Coronary artery (tissue), 2 donors: Measurements from ENCODE around the gene DEFB129.
"Not testable (repeated sequence)": the region's sequence is repeated elsewhere in the genome, so short reads cannot be mapped to it uniquely, and the experiment has no call there.

ENCODE experiments used
- DNase-seq: peaks from one replicate; pipeline ENCODE4 v3.0.0-alpha.2; 2017; ENCODE audit warnings: low spot score
- H3K27ac ChIP-seq, 2 donors: fragments of 200-600 bp; sonication (generic); one replicate each; pipeline ENCODE4 v1.5.1; 2016 to 2019
- H3K4me3 ChIP-seq: fragments of 200-600 bp; sonication (generic); 2 replicates; pipeline ENCODE4 v1.5.1; 2016; ENCODE audit warnings: mild to moderate bottlenecking, moderate library complexity
- CTCF ChIP-seq: fragments of 200-600 bp; sonication (generic); IDR thresholded peaks from one replicate; pipeline ENCODE4 v1.5.1; 2019; ENCODE audit warnings: antibody characterized with exemption

Gene DEFB129

GRCh38 chr20:251354-251753 is 24.3 kb downstream of the DEFB129 start:
- Histone ChIP-seq H3K4me3 (no peak overlapping the region), H3K27ac (no peak overlapping the region)
- DNase-seq, result no peak
- TF ChIP-seq CTCF, result no peak

- Histone ChIP-seq H3K27ac (no peak overlapping the region), H3K4me3 (no peak overlapping the region)
- no peak for DNase-seq
- TF ChIP-seq CTCF, result no peak
Measured at GRCh38 chr20:252801-253200, 25.7 kb downstream of the DEFB129 start.

- H3K27ac ChIP-seq, DNase-seq, H3K4me3 ChIP-seq: not testable (repeated sequence)
Measured at GRCh38 chr20:253447-253846, 26.4 kb downstream of the DEFB129 start.

- no peak within 1 kb of the TSS for H3K27ac ChIP-seq
- no peak within 1 kb of the TSS for H3K4me3 ChIP-seq
- no peak for DNase-seq
- no peak for TF ChIP-seq CTCF
Measured at GRCh38 chr20:257419-257818, 30.4 kb downstream of the DEFB129 start, which contains the start of gene DEFB132. Gene DEFB132, plus strand, starts transcription at chr20:257724. Its CDS starts 55 bp downstream, at chr20:257779.

GRCh38 chr20:258269-258858 is 31.3 kb downstream of the DEFB129 start:
- Histone ChIP-seq H3K27ac (no peak overlapping the region), H3K4me3 (no peak overlapping the region)
- DNase-seq, result no peak
- TF ChIP-seq CTCF, result no peak

GRCh38 chr20:258963-259362 is 31.9 kb downstream of the DEFB129 start:
- no peak for DNase-seq
- TF ChIP-seq CTCF, result no peak
- Histone ChIP-seq H3K27ac (no peak overlapping the region), H3K4me3 (no peak overlapping the region)

GRCh38 chr20:259981-260380 is 32.9 kb downstream of the DEFB129 start:
- no peak for DNase-seq
- Histone ChIP-seq H3K27ac (no peak overlapping the region), H3K4me3 (no peak overlapping the region)
- no peak for TF ChIP-seq CTCF
